Right atrium auricular region (tissue), 2 donors: ENCODE results near the gene RBMS1. TPM values are rescaled to one million over a fixed set of nuclear protein-coding genes. Genes with fewer than 3 reads are reported as not detected.

Experiments used
- DNase-seq: peaks from one replicate; pipeline ENCODE4 v3.0.0-alpha.2; 2019; ENCODE audit warnings: low spot score
- H3K27ac ChIP-seq, 2 donors: fragments of 200-600 bp; sonication (generic); 1 replicate in 1 of 2; 2 replicates in 1 of 2; pipeline ENCODE4 v1.5.1; 2016 to 2019
- H3K27me3 ChIP-seq, 2 donors: fragments of 200-600 bp; sonication (generic); one replicate each; pipeline versions ENCODE4 v1.5.1 to v1.6.0; 2017 to 2019
- H3K36me3 ChIP-seq: fragments of 200-600 bp; sonication (generic); one replicate; pipeline ENCODE4 v1.5.1; 2016
- H3K4me1 ChIP-seq, 2 donors: fragments of 200-600 bp; sonication (generic); one replicate each; pipeline versions ENCODE4 v1.5.1 to v1.6.0; 2017 to 2019
- H3K4me3 ChIP-seq, 2 donors: fragments of 200-600 bp; sonication (generic); 1 replicate in 1 of 2; 2 replicates in 1 of 2; pipeline ENCODE4 v1.5.1; 2017 to 2019; ENCODE audit warnings: mild to moderate bottlenecking in 1 of 2, moderate library complexity in 1 of 2
- H3K9me3 ChIP-seq, 2 donors: fragments of 200-600 bp; sonication (generic); one replicate each; pipeline ENCODE4 v1.5.1; 2019
- total RNA-seq, 2 donors: library from RNA; depleted of rRNA; stranded (reverse); fragments of >200 nt; gene quantifications; one replicate each; pipeline ENCODE4 v1.1.0, GENCODE V29; 2016
- TF ChIP-seq, protein P1 (sequence below), 2 donors: fragments of 200-600 bp; sonication (generic); IDR thresholded peaks; one replicate each; pipeline ENCODE4 v1.5.1; 2019; ENCODE audit warnings: antibody characterized with exemption in 2 of 2

The RBMS1 gene
- total RNA-seq, 2 donors from 2014 or later: 52.3 to 57.0 TPM

DNA sequence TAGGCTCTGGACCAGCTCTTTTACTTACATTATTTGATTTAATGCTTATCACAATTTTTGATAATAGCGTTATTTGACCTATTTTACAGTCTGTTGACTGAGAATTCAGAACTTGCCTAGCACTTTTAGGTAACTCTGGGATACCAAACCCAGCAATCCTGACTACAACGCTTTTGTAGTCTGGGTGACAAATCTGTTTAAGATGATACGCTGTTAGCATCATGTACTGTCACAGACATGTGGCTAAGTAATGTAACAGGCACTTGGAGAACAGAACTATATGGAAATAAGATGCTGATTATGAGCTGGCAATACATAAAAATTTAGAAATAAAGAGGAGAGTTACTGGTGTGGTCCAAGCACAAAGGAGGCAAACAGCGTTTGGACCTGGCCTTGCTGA is 130.6 kb downstream of the RBMS1 start:
- Histone ChIP-seq H3K36me3 (peaks cover 12% of the 10 kb centered on the region), H3K4me3 (no peak overlapping the region), H3K4me1 (peaks cover 0 to 67% of the 10 kb centered on the region in 2 donors), H3K9me3 (no peaks in the 10 kb centered on the region), H3K27ac (no peak overlapping the region), H3K27me3 (no peaks in the 10 kb centered on the region)
- DNase-seq: no peak
- TF ChIP-seq, protein P1, sequence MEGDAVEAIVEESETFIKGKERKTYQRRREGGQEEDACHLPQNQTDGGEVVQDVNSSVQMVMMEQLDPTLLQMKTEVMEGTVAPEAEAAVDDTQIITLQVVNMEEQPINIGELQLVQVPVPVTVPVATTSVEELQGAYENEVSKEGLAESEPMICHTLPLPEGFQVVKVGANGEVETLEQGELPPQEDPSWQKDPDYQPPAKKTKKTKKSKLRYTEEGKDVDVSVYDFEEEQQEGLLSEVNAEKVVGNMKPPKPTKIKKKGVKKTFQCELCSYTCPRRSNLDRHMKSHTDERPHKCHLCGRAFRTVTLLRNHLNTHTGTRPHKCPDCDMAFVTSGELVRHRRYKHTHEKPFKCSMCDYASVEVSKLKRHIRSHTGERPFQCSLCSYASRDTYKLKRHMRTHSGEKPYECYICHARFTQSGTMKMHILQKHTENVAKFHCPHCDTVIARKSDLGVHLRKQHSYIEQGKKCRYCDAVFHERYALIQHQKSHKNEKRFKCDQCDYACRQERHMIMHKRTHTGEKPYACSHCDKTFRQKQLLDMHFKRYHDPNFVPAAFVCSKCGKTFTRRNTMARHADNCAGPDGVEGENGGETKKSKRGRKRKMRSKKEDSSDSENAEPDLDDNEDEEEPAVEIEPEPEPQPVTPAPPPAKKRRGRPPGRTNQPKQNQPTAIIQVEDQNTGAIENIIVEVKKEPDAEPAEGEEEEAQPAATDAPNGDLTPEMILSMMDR (IDR thresholded peaks at IDR 0.05): no peak

DNA sequence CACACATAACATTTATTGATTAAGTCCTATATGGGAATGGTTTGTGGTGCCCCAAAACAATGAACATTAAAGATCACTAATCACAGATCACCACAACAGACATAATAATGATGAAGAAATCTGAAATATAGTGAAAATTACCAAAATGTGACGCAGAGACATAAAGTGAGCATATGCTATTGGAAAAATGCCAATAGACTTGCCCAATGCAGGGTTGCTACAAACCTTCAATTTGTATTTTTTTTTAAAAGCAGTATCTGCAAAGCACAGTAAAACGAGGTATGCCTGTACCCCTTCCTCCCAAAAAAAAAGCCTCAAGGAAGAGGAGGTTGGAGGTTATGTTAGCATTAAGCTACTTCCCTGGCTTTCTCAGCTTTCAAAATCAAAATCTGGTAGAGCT is 131.1 kb downstream of the RBMS1 start:
- no peaks in the 10 kb centered on the region for H3K9me3 ChIP-seq
- peaks cover 12% of the 10 kb centered on the region for H3K36me3 ChIP-seq
- TF ChIP-seq, protein P1 (IDR thresholded peaks at IDR 0.05): no peak
- no peak overlapping the region for H3K27ac ChIP-seq
- no peak overlapping the region for H3K4me3 ChIP-seq
- H3K27me3 ChIP-seq: no peaks in the 10 kb centered on the region
- no peak for DNase-seq
- peaks cover 0 to 67% of the 10 kb centered on the region in 2 donors for H3K4me1 ChIP-seq

- Histone ChIP-seq H3K4me3 (no peak overlapping the region), H3K9me3 (no peaks in the 10 kb centered on the region), H3K27me3 (no peaks in the 10 kb centered on the region), H3K36me3 (peaks cover 12% of the 10 kb centered on the region), H3K27ac (no peak overlapping the region), H3K4me1 (peaks cover 0 to 66% of the 10 kb centered on the region in 2 donors)
- DNase-seq: no peak
- TF ChIP-seq, protein P1 (IDR thresholded peaks at IDR 0.05): no peak
Measured at GRCh38 chr2:160362018-160362417, 131.6 kb downstream of the RBMS1 start.

DNA sequence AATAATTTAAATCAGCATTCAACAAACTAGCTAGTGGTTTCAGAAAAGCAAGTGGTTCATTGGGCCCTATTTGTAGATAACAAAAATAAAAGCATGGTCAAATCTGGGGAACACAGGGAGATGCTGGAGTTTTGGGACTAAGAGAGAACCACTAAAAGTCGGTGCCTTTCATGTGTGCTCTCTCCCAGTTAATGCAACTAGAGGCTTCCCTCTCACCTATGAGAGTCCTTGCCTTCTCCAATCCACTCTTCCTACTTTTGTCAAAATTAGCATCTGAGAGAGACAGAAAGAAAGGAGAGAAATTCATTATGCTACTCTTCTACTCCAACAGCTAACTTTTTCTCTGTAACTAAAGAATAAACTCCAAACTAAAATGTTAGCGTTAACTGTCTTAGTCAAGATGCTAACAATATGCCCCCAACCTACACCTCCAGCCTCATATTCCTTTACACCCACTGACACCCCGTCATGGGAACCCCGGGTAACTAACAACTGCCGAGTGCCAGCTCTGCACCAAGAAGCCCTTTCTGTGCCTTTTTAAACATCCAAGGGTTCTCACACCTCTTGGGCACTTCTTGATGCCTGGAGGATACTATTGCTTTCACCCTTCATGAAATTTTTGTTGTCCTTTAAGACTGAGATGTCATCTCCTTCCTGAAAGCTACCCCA is 133.4 kb downstream of the RBMS1 start:
- H3K27me3 ChIP-seq: no peaks in the 10 kb centered on the region
- TF ChIP-seq, protein P1 (IDR thresholded peaks at IDR 0.05): no peak
- H3K4me1 ChIP-seq: peaks cover 0 to 53% of the 10 kb centered on the region in 2 donors
- no peak overlapping the region for H3K27ac ChIP-seq
- DNase-seq: no peak
- no peaks in the 10 kb centered on the region for H3K9me3 ChIP-seq
- no peak overlapping the region for H3K4me3 ChIP-seq
- no peaks in the 10 kb centered on the region for H3K36me3 ChIP-seq

GRCh38 chr2:160358046-160358445 is 135.6 kb downstream of the RBMS1 start:
- TF ChIP-seq, protein P1 (IDR thresholded peaks at IDR 0.05): no peak
- Histone ChIP-seq H3K4me1 (peaks cover 0 to 53% of the 10 kb centered on the region in 2 donors), H3K27ac (no peak overlapping the region), H3K4me3 (no peak overlapping the region), H3K36me3 (no peaks in the 10 kb centered on the region), H3K27me3 (no peaks in the 10 kb centered on the region), H3K9me3 (no peaks in the 10 kb centered on the region)
- DNase-seq: no peak

- Histone ChIP-seq H3K9me3 (no peaks in the 10 kb centered on the region), H3K27ac (no peak overlapping the region), H3K27me3 (no peaks in the 10 kb centered on the region), H3K36me3 (no peaks in the 10 kb centered on the region), H3K4me1 (peaks cover 0 to 54% of the 10 kb centered on the region in 2 donors), H3K4me3 (no peak overlapping the region)
- TF ChIP-seq, protein P1 (IDR thresholded peaks at IDR 0.05): no peak
- DNase-seq: no peak
Measured at GRCh38 chr2:160356485-160356884, 137.1 kb downstream of the RBMS1 start.
